IMR-90 (cell line): Measurements from ENCODE around the gene NEURL1. TPM values are rescaled to one million over a fixed set of nuclear protein-coding genes. Genes with fewer than 3 reads are reported as not detected.

Source experiments
- ATAC-seq: fragments of 200-7000 bp; cut with Tn5 transposase; 2 replicates; pipeline ENCODE4 v1.9.1; 2020; ENCODE audit warnings: low read depth, mild to moderate bottlenecking, moderate library complexity
- BruUV-seq: library from RNA; stranded (reverse); fragments of 400-500 nt; replicated peaks from 2 replicates; lab custom pipeline; 2021; lab: Mats Ljungman, UMichigan
- CTCF ChIA-PET: fragments of 300-600 bp; formaldehyde crosslinking; extraction: SDS; loops from one replicate; lab custom pipeline; 2021; ENCODE audit warnings: antibody characterized with exemption; lab: Yijun Ruan, JAX
- POLR2A ChIA-PET: fragments of 300-600 bp; sonication (Branson Sonifier 250); formaldehyde crosslinking; loops from one replicate; lab custom pipeline; 2022; ENCODE audit warnings: antibody characterized with exemption; ENCODE audit not compliant: unreplicated experiment; lab: Charles Lee
- DNase-seq: peaks from one replicate; pipeline ENCODE4 v3.0.0; 2013
- H2AFZ ChIP-seq: replicated peaks from 2 replicates; pipeline ENCODE3; 2013; ENCODE audit warnings: low read length, mild to moderate bottlenecking; ENCODE audit not compliant: poor library complexity
- H2AK5ac ChIP-seq: 2 replicates; pipeline ENCODE4 v1.6.1; 2013; ENCODE audit warnings: low read depth, low read length, inconsistent platforms
- H2AK9ac ChIP-seq: replicated peaks from 2 replicates; pipeline ENCODE3; 2013; ENCODE audit warnings: mild to moderate bottlenecking, low read depth, low read length, moderate library complexity; ENCODE audit not compliant: poor library complexity
- H2BK120ac ChIP-seq: 2 replicates; pipeline ENCODE4 v1.6.1; 2013; ENCODE audit warnings: low read depth, low read length, inconsistent platforms
- H2BK15ac ChIP-seq: 3 replicates; pipeline ENCODE4 v1.6.1; 2013; ENCODE audit warnings: low read depth, low read length, inconsistent platforms
- H2BK20ac ChIP-seq: 2 replicates; pipeline ENCODE4 v1.6.1; 2013; ENCODE audit warnings: low read depth, mild to moderate bottlenecking, inconsistent platforms, low read length, moderate library complexity
- H2BK5ac ChIP-seq: 2 replicates; pipeline ENCODE4 v1.6.1; 2013; ENCODE audit warnings: mild to moderate bottlenecking, low read depth, low read length, inconsistent platforms; ENCODE audit not compliant: poor library complexity, severe bottlenecking
- H3K14ac ChIP-seq: replicated peaks from 2 replicates; pipeline ENCODE4 v1.6.1; 2013; ENCODE audit warnings: low read depth, low read length, inconsistent platforms
- H3K18ac ChIP-seq: 2 replicates; pipeline ENCODE4 v1.6.1; 2013; ENCODE audit warnings: low read depth, low read length, control low read depth
- H3K23ac ChIP-seq: 2 replicates; pipeline ENCODE4 v1.6.1; 2013; ENCODE audit warnings: low read depth, low read length, inconsistent platforms
- H3K27ac ChIP-seq: 2 replicates; pipeline ENCODE4 v1.5.1; 2013; ENCODE audit warnings: mild to moderate bottlenecking, control low read depth, low read length; ENCODE audit not compliant: insufficient read depth
- H3K27me3 ChIP-seq: 2 replicates; pipeline ENCODE4 v1.6.1; 2013; ENCODE audit warnings: low read length; ENCODE audit not compliant: control insufficient read depth, insufficient read depth
- H3K36me3 ChIP-seq: 2 replicates; pipeline ENCODE4 v1.6.1; 2013; ENCODE audit warnings: low read length, mixed read lengths; ENCODE audit not compliant: control insufficient read depth, insufficient read depth
- H3K4ac ChIP-seq: 2 replicates; pipeline ENCODE4 v1.6.1; 2013; ENCODE audit warnings: low read depth, low read length, inconsistent platforms
- H3K4me1 ChIP-seq: 2 replicates; pipeline ENCODE4 v1.6.1; 2013; ENCODE audit warnings: low read length, mixed read lengths; ENCODE audit not compliant: control insufficient read depth, insufficient read depth
- H3K4me2 ChIP-seq: 2 replicates; pipeline ENCODE4 v1.6.1; 2013; ENCODE audit warnings: low read depth, mild to moderate bottlenecking, control low read depth, low read length, moderate library complexity
- H3K4me3 ChIP-seq: 2 replicates; pipeline ENCODE4 v1.5.1; 2013; ENCODE audit warnings: low read depth, mild to moderate bottlenecking, control low read depth, low read length, moderate library complexity; ENCODE audit not compliant: insufficient read depth
- H3K56ac ChIP-seq: 2 replicates; pipeline ENCODE4 v1.6.1; 2013; ENCODE audit warnings: low read length, inconsistent platforms; ENCODE audit not compliant: insufficient read depth; ENCODE audit errors: extremely low read depth
- H3K79me1 ChIP-seq, 2 experiments: 2 replicates each; pipeline ENCODE4 v1.6.1; 2013; ENCODE audit warnings: low read length in 2 of 2, inconsistent platforms in 1 of 2, low read depth in 1 of 2
- H3K9ac ChIP-seq: 2 replicates; pipeline ENCODE4 v1.6.1; 2013; ENCODE audit warnings: low read depth, low read length, control low read depth
- H3K9me1 ChIP-seq: 2 replicates; pipeline ENCODE4 v1.6.1; 2013; ENCODE audit warnings: low read length, inconsistent platforms; ENCODE audit not compliant: insufficient read depth
- H3K9me3 ChIP-seq: 2 replicates; pipeline ENCODE4 v1.6.1; 2013; ENCODE audit warnings: low read length; ENCODE audit not compliant: control insufficient read depth, insufficient read depth
- H4K20me1 ChIP-seq: 2 replicates; pipeline ENCODE4 v1.6.1; 2013; ENCODE audit warnings: low read length, inconsistent platforms; ENCODE audit not compliant: insufficient read depth
- H4K5ac ChIP-seq: 2 replicates; pipeline ENCODE4 v1.6.1; 2013; ENCODE audit warnings: mild to moderate bottlenecking, low read depth, low read length, control low read depth
- H4K8ac ChIP-seq, 2 experiments: 2 replicates each; pipeline ENCODE4 v1.6.1; 2013; ENCODE audit warnings: low read depth in 2 of 2, low read length in 2 of 2, control low read depth in 1 of 2, inconsistent platforms in 1 of 2
- H4K91ac ChIP-seq: 2 replicates; pipeline ENCODE4 v1.6.1; 2013; ENCODE audit warnings: low read depth, low read length, inconsistent platforms; ENCODE audit not compliant: insufficient read depth
- NFE2L2 ChIP-seq: fragments of 150-350 bp; IDR thresholded peaks from 2 replicates; pipeline ENCODE4 v1.6.1; 2016; ENCODE audit warnings: low read depth, mild to moderate bottlenecking, low read length
- WGBS, 2 experiments: methylation state at CpG; one replicate each; pipeline versions ENCODE4 v1.1.5 to v1.1.7; 2013; ENCODE audit warnings: missing lambda C conversion rate in 2 of 2; ENCODE audit not compliant: insufficient read length in 1 of 2; ENCODE audit errors: extremely low coverage in 2 of 2; 5-methylcytosine and 5-hydroxymethylcytosine counted together
- dilution Hi-C: fragments of 300-500 bp; cut with HindIII; formaldehyde crosslinking; loops from one replicate; pipeline ENCODE4 v1.14.3; 2018; ENCODE audit warnings: low sequenced_read_pairs; ENCODE audit not compliant: unreplicated experiment
- in situ Hi-C: fragments of 300-500 bp; cut with MboI; formaldehyde crosslinking; loops from 3 replicates; pipeline ENCODE4 v1.14.3; 2019; ENCODE audit warnings: low sequenced_read_pairs, inconsistent platforms, mixed read lengths
- intact Hi-C: fragments of 100-400 bp; cut with micrococcal nuclease; formaldehyde crosslinking; loops from 2 replicates; pipeline ENCODE4 v1.10.0; 2022
- polyA plus RNA-seq, 3 experiments: library from polyadenylated mRNA; depleted of rRNA; stranded (reverse); fragments of >200 nt; gene quantifications; 2 replicates each; pipeline ENCODE4 v1.2.3, GENCODE V29; 2012; ENCODE audit warnings: low replicate concordance in 1 of 3
- total RNA-seq: library from RNA; depleted of rRNA; stranded (reverse); fragments of >200 nt; gene quantifications from 2 replicates; pipeline ENCODE4 v1.2.3, GENCODE V29; 2012

NEURL1 gene
- total and polyA plus RNA-seq, 2 of the 4 experiments (the other 2 are of a cell fraction): 0.36 to 0.82 TPM

GRCh38 chr10:103541616-103542015 is 48.1 kb downstream of the NEURL1 start:
- peaks cover 70% of the 10 kb centered on the region for H3K27me3 ChIP-seq
- no peak overlapping the region for H3K18ac ChIP-seq
- H3K14ac ChIP-seq: no peak overlapping the region
- intact Hi-C loops: no loop called here
- TF ChIP-seq NFE2L2: no peak
- no peak overlapping the region for H4K5ac ChIP-seq
- H3K4me2 ChIP-seq: no peak overlapping the region
- H2AK9ac ChIP-seq: no peak overlapping the region
- H3K4ac ChIP-seq: no peak overlapping the region
- no peak overlapping the region for H2AK5ac ChIP-seq
- no peak overlapping the region for H3K27ac ChIP-seq
- H2BK120ac ChIP-seq: no peak overlapping the region
- no peak overlapping the region for H2BK15ac ChIP-seq
- H3K23ac ChIP-seq: no peak overlapping the region
- H4K20me1 ChIP-seq: peaks cover 16% of the 10 kb centered on the region; the same call in 1 of the 2 replicates
- dilution Hi-C loops: no loop called here
- no peaks in the 10 kb centered on the region for H3K36me3 ChIP-seq
- peaks cover 3% of the 10 kb centered on the region; the same call in 1 of the 2 replicates for H3K4me1 ChIP-seq
- no peak overlapping the region for H3K4me3 ChIP-seq
- no peak overlapping the region for H2BK5ac ChIP-seq
- H2BK20ac ChIP-seq: no peak overlapping the region
- no peak overlapping the region for H3K56ac ChIP-seq
- no peak overlapping the region for H2AFZ ChIP-seq
- CTCF ChIA-PET: no interaction called here
- no peaks in the 10 kb centered on the region; the same call in 1 of the 2 replicates for H3K9me1 ChIP-seq
- DNase-seq: no peak
- ATAC-seq: no peak
- in situ Hi-C loops: no loop called here
- H3K79me1 ChIP-seq: no peaks in the 10 kb centered on the region
- H3K9ac ChIP-seq: no peak overlapping the region
- no peaks in the 10 kb centered on the region for H3K9me3 ChIP-seq
- H4K91ac ChIP-seq: no peak overlapping the region
- WGBS, 2 experiments: 78% methylated on average over 1 of the region's 3 CpGs; no CpG with 5 or more reads in 1 of the 2 experiments
- BruUV-seq: no TSS peak
- no peak overlapping the region for H4K8ac ChIP-seq
- POLR2A ChIA-PET: no interaction called here
